K562 (cell line): Measurements from ENCODE around the gene SPI1.

Experiments
- BRCA1 ChIP-seq, 2 experiments: fragments of 450-650 bp in 1 of 2; sonication (generic) in 1 of 2; formaldehyde crosslinking in 1 of 2; IDR thresholded peaks; 2 replicates each; pipeline versions ENCODE4 v1.5.0 to v1.6.1; 2017 to 2020; ENCODE audit warnings: mild to moderate bottlenecking in 1 of 2, missing genetic modification reagents in 1 of 2
- EGR1 ChIP-seq: fragments of 450-650 bp; conservative IDR thresholded peaks from 2 replicates; pipeline ENCODE4 v1.6.1; 2017; ENCODE audit warnings: mild to moderate bottlenecking
- NFE2L1 ChIP-seq: fragments of 450-650 bp; IDR thresholded peaks from 2 replicates; pipeline ENCODE4 v1.6.1; 2016; ENCODE audit warnings: missing genetic modification characterization, low read depth, mild to moderate bottlenecking, missing compliant biosample characterization, moderate library complexity, borderline replicate concordance

DNA sequence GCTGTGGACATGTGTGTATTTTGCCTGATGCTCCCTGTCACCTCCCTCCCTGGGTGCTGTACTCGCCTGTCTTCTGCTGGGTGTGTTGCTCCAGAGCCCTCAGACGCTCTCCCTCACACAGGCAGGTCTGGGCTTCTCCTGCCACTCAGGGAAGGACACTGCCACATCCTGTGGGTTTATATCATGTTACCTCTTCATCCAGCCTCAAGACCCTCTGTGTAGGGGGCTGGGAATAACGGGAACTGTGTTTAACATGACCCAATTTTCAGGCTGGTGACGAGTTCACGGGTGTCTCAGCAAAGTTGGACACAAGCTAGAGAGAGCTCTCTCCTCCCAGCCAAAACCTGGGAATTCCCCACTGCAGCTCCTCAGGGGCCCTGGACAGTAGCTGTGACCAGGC lies 50.4 kb downstream of the SPI1 start:
- no peak for TF ChIP-seq EGR1
- TF ChIP-seq BRCA1 (IDR thresholded peaks at IDR 0.05) = no peak
- no peak for TF ChIP-seq BRCA1 (CRISPR knock-in tag; IDR thresholded peaks at IDR 0.05)
- TF ChIP-seq NFE2L1 (tag) = no peak
